Mucosa of descending colon (tissue), 3 donors: ENCODE results near the gene RADX. TPM values are rescaled to one million over a fixed set of nuclear protein-coding genes. Genes with fewer than 3 reads are reported as not detected.

Experiments
- ATAC-seq: fragments of 200-7000 bp; cut with Tn5 transposase; one replicate; pipeline ENCODE4 v1.9.1; 2020; ENCODE audit warnings: mild to moderate bottlenecking, moderate library complexity
- DNase-seq, 3 donors: peaks; one replicate each; pipeline ENCODE4 v3.0.0-alpha.2; 2020
- H3K36me3 ChIP-seq: fragments of 200-600 bp; one replicate; pipeline ENCODE4 v1.8.0; 2021; ENCODE audit warnings: low read depth, mild to moderate bottlenecking
- H3K4me1 ChIP-seq: fragments of 200-600 bp; one replicate; pipeline ENCODE4 v1.8.0; 2021; ENCODE audit warnings: low read depth, mild to moderate bottlenecking
- H3K4me3 ChIP-seq: fragments of 200-600 bp; one replicate; pipeline ENCODE4 v1.8.0; 2021; ENCODE audit warnings: mild to moderate bottlenecking
- H3K9me3 ChIP-seq: fragments of 200-600 bp; one replicate; pipeline ENCODE4 v1.8.0; 2021; ENCODE audit warnings: mild to moderate bottlenecking
- CTCF ChIP-seq: fragments of 200-600 bp; IDR thresholded peaks from one replicate; pipeline ENCODE4 v1.8.0; 2022; ENCODE audit warnings: antibody characterized with exemption, mild to moderate bottlenecking
- intact Hi-C, 2 donors: fragments of 100-400 bp; cut with DNase I in 1 of 2; cut with micrococcal nuclease in 1 of 2; formaldehyde crosslinking; loops; one replicate each; pipeline versions ENCODE4 v1.11.0 to v1.11.1; 2022; cut with DNase I, micrococcal nuclease
- total RNA-seq, 3 donors: library from RNA; stranded (reverse); fragmentation: NEBNext Ultra II Directional in 2 of 3; extraction: Animal tissue kit (Norgen Biotek cat#: 25700) in 2 of 3; gene quantifications; one replicate each; pipeline versions ENCODE4 v1.2.1 to v1.2.4, GENCODE V29; 2021 to 2023
- donor health status: DM: no; HTN: no; CAD: no; lungs with moderate emphysema.
- donor health status: DM: no; HTN: no; CAD: no.
- donor health status: DM: no; HTN: yes; CAD: no.

The RADX gene
- total RNA-seq, 3 donors from 2014 or later = 1.3 to 2.6 (median 1.7) TPM

GRCh38 chrX:106615041-106615440 is 3.3 kb downstream of the RADX start:
- intact Hi-C loops = no loop called here
- no peaks in the 10 kb centered on the region for H3K4me1 ChIP-seq
- H3K9me3 ChIP-seq = no peaks in the 10 kb centered on the region
- no peak for ATAC-seq
- H3K36me3 ChIP-seq = no peaks in the 10 kb centered on the region
- no peak for DNase-seq
- TF ChIP-seq CTCF = no peak
- H3K4me3 ChIP-seq = no peak overlapping the region

GRCh38 chrX:106619797-106620196 is 8.0 kb downstream of the RADX start:
- ATAC-seq (no peak), DNase-seq (no peak)
- no peaks in the 10 kb centered on the region for H3K4me1 ChIP-seq
- no peaks in the 10 kb centered on the region for H3K9me3 ChIP-seq
- H3K4me3 ChIP-seq = no peak overlapping the region
- no peak for TF ChIP-seq CTCF
- no peaks in the 10 kb centered on the region for H3K36me3 ChIP-seq
- intact Hi-C loops = no loop called here

GRCh38 chrX:106621836-106622235 is 10.1 kb downstream of the RADX start:
- Histone ChIP-seq H3K4me3 (no peak overlapping the region), H3K4me1 (no peaks in the 10 kb centered on the region), H3K9me3 (no peaks in the 10 kb centered on the region), H3K36me3 (no peaks in the 10 kb centered on the region)
- no peak for TF ChIP-seq CTCF
- ATAC-seq (no peak), DNase-seq (no peak)
- intact Hi-C loops = no loop called here

GRCh38 chrX:106626789-106627188 is 15.0 kb downstream of the RADX start:
- Histone ChIP-seq H3K4me1 (no peaks in the 10 kb centered on the region), H3K4me3 (no peak overlapping the region), H3K36me3 (no peaks in the 10 kb centered on the region), H3K9me3 (no peaks in the 10 kb centered on the region)
- no peak for ATAC-seq
- TF ChIP-seq CTCF = no peak
- DNase-seq = no peak
- intact Hi-C loops = no loop called here

- TF ChIP-seq CTCF = no peak
- H3K9me3 ChIP-seq = no peaks in the 10 kb centered on the region
- no peaks in the 10 kb centered on the region for H3K4me1 ChIP-seq
- H3K4me3 ChIP-seq = no peak overlapping the region
- no peaks in the 10 kb centered on the region for H3K36me3 ChIP-seq
- ATAC-seq (no peak), DNase-seq (no peak)
- intact Hi-C loops = no loop called here
Observed at GRCh38 chrX:106631615-106632014, 19.8 kb downstream of the RADX start.
